Inflammatory macrophage (primary cell): Measurements from ENCODE around the gene STON1.
"Not testable (repeated sequence)": the region's sequence is repeated elsewhere in the genome, so short reads cannot be mapped to it uniquely, and the experiment has no call there.

Source experiments
- DNase-seq, 2 donors: peaks; one replicate each; pipeline ENCODE4 v3.0.0-alpha.2; 2020 to 2022
- total RNA-seq, 18 experiments: gene quantifications; one replicate each; lab custom pipeline; 2026; ENCODE audit warnings: mixed read lengths in 6 of 18, inconsistent platforms in 2 of 18; lab: John Stamatoyannopoulos, UW

STON1 gene, protein sequence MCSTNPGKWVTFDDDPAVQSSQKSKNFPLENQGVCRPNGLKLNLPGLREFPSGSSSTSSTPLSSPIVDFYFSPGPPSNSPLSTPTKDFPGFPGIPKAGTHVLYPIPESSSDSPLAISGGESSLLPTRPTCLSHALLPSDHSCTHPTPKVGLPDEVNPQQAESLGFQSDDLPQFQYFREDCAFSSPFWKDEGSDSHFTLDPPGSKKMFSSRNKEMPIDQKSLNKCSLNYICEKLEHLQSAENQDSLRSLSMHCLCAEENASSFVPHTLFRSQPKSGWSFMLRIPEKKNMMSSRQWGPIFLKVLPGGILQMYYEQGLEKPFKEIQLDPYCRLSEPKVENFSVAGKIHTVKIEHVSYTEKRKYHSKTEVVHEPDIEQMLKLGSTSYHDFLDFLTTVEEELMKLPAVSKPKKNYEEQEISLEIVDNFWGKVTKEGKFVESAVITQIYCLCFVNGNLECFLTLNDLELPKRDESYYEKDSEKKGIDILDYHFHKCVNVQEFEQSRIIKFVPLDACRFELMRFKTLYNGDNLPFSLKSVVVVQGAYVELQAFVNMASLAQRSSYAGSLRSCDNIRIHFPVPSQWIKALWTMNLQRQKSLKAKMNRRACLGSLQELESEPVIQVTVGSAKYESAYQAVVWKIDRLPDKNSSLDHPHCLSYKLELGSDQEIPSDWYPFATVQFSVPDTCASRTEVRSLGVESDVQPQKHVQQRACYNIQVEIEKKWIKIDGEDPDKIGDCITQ
- total RNA-seq: 0.07 to 3.8 (median 0.45) reads per million in 18 experiments

DNA sequence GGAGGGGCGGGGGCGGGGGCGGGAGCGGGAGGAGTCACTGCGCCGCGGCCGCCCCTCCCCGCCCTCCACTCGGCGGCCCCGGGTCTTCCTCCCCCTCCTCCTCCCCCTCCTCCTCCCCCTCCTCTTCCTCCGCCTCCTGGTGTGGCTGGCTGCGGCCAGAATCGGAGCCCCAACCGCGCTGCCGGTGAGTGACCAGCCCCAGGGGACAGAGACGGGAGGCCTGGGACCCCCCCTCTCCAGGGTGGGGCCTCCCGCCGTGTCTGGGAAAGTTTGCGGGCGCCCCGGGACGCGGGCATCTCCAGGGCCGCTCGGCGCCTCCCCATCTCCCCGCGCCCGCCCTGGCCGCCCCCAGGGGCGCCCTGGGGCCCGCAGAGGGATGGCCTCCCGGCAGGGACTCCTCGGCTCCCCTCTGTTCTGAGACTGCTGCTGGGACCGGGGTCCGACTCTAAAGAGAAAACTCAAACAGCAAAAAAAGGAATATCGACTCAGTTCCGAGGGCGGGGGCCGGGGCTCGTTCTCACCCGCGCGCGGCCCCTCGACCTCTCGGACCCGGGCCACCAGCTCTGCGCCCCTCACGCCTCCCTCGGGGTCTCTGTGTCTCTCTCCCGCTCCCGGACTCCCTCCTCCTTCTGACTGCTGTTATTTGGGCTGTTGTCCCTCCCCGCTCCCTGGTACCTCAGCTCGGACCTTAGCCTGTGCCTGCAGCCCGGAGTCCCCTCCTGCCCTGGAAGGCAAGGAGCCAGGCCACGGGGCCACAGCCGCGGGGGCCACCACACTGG lies at the start of gene STON1:
TSS of gene STON1 (plus strand) at position 122 of the 779 bp plus-strand sequence. CDS start 50,480 bp downstream, outside the sequence.
- no peak for DNase-seq

DNA sequence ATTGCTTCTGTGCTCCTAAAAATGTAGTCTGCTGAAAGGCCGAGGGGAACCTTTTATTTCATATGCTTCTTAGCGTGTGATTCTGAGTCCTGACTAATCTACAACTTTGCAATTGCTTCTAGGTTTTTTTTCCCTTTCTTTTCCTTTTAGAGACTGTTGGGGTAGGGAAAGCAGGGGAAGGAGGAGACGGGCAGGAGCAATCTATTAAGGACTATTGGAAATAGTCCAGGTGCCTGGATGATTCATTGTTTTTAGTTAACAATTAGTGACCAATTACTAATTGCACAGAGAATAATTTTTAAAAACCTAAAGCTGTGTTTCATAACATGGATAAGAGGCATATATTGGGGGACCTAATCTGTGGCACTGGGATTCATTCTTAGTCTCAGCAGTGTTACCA lies 49.4 kb upstream of the STON1 start:
- no peak for DNase-seq

DNA sequence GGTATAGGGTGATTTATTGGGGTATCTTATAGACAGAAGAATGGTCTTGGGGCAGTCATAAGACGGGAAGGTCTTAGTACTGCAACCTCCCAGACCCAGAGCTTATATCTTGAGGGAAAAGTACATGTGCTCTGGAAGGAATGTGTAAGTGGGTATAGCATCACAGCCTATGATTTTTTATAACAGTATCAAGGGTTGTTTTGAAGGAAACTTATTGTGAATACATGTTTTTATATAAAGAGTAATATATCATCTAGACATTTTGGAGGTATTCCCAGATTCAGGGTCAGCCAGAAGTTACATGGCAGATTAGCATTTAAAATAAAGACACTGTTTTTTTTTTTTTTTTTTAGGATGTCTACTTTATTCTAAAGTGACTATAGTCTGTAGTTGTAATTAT lies 47.6 kb upstream of the STON1 start:
- DNase-seq: no peak

DNA sequence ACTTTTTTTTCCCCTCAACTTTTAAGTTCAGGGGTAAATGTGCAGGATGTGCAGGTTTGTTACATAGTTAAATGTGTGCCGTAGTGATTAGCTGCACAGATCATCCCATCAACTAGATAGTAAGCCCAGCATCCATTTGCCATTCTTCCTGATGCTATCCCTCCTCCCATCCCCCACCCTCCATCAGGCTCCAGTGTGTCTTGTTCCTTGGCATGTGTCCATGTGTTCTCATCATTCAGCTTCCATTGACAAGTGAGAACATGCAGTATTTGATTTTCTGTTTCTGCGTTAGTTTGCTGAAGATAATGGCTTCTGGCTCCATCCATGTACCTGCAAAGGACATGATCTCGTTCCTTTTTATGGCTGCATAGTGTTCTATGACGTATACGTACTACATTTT lies 47.2 kb upstream of the STON1 start:
- no peak for DNase-seq

DNA sequence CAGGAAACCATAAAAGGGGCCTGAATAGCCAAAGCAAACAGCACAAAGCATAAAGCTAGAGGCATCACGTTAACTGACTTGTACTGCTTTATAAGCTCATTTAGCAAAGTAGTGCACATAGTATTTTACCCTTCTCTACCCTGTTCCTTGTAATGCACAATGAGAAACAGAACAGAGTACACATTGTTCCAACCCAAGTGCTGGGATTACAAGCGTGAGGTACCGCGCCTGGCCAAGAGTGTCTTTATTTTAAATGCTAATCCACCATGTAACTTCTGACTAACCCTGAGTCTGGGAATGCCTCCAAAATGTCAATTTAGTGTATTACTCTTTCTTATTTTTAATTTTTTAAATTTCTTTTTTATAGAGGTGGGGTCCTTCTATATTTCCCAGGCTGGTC lies 46.4 kb upstream of the STON1 start:
- DNase-seq: no peak

DNA sequence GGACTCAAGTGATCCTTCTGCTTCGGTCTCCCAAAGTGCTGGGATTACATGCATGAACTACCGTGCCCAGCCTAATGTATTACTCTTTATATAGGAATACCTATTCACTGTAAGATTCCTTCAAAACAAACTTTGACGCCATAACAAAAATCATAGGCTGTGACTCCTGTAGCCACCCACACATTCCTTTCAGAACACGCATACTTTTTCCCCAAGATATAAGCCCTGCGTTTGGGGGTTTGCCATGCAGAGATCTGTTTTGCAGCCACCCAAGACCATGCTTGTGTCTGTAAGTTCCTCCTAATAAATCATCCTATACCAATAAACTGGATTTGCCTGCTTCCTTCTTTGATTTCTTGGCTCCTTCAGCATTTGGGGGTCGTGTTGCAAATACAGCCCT lies 46.0 kb upstream of the STON1 start:
- DNase-seq: no peak

DNA sequence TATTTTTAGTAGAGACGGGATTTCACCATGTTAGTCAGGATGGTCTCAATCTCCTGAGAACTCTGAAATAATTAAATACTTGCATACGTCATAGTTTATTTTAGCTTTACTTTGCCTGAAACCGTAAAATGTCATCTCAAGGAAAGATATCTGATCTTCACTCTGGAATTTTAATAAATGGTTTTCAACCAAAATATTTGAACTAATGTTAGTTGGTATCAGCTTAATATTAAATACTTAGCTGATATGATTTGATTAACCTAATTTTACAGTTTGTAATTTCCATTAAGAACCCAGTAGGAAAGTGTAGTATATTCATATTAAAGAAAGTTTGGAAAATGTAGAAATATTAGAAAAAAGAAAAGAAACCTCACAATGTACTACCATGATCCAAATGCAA lies 41.4 kb upstream of the STON1 start:
- no peak for DNase-seq

DNA sequence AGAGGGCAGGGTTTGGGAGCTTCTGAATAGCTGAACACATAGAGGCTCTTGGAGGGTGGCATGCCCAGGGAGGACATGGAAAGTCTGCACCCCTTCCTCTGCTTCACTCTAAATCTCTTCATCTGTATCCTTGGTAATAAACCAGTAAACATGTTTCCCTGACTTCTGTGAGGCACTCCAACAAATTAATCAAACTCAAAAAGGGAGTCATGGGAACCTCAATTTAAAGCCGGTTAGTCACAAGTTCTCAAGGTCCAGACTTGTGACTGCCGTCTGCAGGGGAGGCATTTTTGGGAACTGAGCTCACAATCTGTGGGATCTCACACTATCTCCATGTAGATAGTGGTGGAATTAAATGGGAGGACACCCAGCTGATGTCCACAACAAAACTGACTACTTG lies 33.1 kb upstream of the STON1 start:
- DNase-seq: peak; percentile 33 to 88

DNA sequence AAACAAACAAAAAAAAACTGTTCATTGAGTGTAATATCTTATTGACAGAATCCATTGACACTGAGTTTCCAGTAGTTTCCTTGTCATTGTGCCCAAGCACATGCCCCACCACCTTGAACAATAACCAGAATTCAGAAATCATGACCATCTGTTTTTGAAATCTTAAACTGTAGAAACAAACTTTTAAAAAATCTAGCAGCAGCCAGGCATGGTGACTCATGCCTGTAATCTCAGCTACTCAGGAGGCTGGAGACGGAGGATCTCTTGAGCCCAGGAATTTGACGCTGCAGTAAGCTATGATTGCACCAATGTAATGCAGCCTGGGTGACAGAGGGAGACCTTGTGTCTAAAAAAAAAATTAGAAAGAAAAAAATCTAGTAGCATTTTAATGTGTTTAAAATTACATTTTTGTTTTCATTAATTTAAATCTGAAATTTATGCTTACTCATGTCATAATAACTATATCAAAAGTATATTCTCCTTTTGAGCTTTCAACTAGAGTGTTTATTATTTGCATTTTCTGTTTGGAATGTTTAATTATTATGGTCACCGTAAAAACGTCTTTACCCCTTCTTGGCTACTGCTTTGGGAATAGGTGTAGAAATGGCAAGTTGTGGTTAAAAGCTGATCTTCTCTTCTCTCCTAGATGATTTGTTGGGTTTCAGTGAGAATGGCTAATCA lies 25.2 kb upstream of the STON1 start:
- DNase-seq: no peak

DNA sequence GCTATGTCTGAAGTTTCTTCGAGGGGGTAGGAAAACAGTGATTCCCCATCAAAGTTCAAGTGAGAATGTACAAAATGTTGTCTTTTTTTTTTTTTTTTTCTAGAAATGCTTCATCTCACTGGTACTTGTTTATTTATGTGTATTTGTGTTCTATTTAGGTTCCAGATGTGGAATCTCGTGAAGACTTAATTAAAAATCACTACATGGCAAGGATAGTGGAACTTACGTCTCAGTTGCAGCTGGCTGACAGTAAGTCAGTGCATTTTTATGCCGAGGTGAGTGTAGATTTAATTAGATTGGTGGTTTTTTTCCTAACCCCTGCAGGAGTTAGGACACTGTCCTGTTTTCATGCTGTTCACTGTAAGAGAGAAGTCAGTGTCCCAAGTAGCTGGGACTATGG lies 22.8 kb upstream of the STON1 start:
- DNase-seq: no peak

DNA sequence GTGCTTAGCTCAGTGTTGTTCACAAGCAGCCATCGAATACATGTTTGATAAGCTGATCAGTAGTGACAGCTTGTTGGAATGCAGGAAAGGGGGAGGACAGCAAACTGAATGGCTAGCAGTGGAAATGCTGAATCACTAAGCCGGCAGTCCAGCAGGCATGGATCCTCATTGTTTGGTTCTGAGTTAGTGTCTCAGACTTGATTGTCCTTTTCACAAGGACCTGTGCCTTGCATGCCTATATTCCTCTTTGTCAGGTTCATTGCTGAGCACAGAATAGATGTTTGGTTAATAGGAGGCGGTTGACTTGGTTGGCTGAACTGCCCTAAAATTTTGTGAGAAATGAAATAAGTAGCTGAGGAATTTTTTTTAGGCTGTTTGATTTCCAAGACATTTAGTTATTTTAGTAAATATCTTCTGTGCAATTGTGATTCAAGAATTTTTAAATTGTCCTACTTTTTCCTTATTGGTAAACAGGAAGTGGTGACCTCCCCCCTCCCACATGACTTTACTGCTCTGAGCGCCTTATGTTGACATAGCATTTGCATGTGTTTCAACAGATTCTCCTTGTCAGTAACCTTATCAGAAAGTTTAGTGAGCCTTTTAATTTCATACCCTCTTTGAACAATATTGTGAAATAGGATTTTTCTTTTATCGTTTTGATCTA lies 21.4 kb upstream of the STON1 start:
- peak; percentile 79 to 88 for DNase-seq

DNA sequence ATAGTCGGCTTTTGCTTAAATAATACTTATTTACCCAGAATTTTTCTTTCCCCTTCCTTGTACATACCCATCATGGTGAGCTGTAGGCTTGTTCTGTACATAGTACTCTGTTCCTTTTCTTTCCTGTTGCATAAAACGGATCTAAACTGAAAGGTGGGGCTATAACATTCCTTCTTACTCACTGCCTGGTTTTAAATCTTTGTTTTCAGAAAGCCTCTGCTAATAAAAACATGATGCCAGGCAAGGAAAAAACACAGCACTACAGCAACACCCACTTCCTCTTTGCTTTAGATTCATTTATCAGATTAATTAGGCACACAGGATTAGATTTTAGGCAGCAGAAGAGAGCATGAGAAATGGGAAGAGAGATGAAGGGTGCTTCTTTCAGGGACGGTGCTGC lies 19.6 kb upstream of the STON1 start:
- no peak for DNase-seq

DNA sequence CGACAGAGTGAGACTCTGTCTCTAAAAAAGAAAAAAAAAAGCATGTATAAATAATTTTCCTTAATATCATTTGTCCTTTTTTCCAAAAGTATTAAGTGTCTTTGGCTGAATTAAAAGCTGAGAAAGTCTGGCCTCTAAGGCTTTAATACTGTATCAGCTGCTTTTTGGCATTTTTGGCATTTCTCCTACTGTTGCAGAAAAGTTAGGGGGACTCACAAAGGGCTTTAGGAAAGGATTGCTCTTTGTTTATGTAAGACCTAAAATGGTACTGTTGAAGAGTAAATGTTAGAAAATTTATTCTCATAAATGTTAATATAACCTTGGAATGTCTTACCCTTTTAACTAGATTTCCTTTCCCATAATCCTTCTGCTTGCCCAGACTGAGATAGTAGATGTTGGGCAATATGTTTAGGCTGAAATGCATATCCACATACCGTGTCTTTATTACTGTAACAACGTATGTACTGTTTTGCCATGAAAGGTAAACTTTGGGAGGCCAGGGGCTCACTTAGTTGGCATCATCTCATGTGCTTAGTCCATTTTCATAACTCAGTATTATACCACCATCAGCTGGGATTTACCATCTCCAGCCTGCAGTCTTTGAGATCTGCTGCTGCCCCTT lies 18.0 kb upstream of the STON1 start:
- no peak for DNase-seq

DNA sequence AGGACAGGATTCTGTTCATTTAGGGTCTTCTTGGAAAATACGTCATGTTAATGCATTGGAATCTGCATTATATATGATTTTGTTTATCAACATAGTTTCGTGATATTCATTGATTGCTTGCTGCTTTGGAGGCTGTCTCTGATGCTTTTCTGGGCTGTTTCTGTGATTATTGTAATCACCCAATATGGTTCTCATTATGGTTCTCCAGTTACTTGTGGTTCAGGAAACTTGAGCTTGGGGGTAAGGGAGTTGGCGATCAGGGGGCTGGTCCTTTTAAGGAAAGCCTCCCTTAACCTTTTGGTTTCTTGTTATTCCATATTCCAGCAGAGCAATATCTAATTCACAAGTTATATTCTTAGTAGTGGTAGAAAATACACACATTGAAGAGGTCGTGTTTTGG lies 17.4 kb upstream of the STON1 start:
- DNase-seq: no peak

DNA sequence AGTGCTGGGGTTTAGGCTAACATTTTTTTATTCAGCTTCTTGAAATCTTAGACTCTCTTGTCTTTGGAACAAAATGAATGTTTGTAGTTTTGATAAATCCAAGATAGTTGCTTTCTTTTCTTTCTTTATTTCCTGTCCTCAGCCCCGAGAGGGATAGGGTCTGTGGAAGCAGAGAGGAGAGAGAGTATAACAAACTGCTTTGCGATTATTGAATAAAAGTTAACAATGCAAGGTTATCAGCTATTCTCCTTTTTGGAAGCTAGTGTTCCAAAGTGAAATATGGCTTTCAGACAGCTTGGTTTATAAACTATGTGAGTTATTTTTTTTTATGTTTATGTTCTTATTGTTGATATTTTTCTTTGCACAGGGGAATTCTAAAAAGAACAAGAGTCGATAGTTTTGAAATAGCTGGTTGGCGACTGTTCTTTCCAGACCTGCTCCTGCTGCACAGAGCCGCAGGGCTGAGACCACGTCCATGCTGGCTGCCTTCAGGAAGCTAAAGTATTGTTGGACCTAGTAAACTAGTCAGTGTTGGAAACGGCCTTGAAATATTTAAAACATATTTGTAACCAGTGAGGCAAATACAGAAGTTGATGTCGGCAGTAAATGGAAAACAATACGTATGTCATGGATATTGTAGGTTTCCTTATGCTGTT lies 15.5 kb upstream of the STON1 start:
- no peak for DNase-seq

DNA sequence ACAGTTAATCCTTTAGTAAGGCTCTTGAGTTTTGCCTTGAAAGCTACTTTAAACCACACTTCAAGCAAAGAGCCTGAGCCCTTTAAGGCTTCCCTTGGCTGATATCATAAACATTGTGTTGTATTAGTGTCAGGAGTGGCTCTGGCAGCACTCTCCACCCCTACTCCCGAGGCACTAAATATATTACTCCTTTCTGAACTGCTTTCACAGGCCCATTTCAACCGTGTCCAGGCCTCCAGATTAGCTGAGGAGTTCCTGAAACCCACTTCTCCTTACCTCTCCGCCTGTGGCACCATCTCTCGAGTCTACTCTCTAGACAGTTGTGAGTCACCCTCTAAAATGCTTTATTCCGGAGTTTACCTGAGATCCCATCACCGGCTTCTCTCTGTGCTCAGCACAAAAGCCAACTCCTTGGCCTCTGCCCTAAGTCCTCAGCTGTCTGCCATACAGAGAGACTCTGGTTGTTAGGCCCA lies 14.4 kb upstream of the STON1 start:
- no peak for DNase-seq

DNA sequence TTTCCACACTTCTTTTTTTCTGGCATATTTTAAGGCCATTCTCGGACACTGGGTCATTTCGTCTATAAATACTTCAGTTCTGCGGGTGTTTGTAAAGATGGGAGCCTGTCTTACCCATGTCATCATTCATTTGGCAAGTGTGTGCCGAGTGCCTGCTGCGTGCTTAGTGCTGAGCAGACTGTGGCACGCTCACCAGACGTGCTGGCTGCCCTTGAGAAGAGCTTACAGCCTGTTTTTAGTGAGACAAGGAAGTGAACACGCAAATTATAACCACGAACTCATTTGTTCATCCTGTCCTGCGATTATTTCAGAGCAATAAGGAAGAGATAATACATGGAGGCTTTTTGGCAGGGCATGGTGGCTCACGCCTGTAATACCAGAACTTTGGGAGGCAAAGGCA lies 10.4 kb upstream of the STON1 start:
- DNase-seq: no peak

DNA sequence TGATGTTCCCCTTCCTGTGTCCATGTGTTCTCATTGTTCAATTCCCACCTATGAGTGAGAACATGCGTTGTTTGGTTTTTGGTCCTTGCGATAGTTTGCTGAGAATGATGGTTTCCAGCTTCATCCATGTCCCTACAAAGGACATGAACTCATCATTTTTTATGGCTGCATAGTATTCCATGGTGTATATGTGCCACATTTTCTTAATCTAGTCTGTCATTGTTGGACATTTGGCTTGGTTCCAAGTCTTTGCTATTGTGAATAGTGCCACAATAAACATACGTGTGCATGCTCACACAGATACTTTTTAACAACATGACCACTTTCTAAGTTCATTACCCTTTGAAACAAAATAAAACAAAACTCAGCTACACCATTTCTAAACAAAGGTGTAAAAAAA lies 5.2 kb upstream of the STON1 start:
- DNase-seq: not testable (repeated sequence)

DNA sequence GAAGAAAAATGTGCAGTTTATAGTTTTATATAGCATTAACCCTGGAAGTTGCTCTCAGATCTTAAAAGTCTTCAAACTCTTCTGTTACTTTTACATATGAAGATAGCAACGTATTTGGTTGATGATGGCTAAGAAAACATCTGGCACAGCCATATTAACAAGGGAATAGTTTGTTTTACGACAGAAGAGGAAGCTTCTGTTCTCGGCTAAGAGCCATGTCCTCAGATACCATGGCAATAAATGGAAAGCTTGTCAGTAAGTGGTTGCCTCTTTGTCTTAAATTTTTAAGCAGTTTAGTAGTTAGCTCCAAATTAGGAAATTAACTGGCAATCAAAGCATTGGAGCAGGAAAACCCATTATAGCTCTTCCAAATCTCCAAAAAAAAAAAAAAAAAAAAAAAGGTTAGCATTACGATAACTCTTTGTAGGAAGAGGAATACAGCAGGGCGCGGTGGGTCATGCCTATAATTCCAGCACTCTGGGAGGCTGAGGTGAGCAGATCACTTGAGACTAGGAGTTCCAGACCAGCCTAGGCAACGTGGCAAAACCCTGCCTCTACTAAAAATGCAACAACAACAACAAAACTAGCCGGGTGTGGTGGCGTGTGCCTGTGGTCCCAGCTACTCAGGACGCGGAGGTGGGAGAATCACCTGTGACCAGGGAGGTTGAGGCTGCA lies 4.5 kb upstream of the STON1 start:
- DNase-seq: no peak

DNA sequence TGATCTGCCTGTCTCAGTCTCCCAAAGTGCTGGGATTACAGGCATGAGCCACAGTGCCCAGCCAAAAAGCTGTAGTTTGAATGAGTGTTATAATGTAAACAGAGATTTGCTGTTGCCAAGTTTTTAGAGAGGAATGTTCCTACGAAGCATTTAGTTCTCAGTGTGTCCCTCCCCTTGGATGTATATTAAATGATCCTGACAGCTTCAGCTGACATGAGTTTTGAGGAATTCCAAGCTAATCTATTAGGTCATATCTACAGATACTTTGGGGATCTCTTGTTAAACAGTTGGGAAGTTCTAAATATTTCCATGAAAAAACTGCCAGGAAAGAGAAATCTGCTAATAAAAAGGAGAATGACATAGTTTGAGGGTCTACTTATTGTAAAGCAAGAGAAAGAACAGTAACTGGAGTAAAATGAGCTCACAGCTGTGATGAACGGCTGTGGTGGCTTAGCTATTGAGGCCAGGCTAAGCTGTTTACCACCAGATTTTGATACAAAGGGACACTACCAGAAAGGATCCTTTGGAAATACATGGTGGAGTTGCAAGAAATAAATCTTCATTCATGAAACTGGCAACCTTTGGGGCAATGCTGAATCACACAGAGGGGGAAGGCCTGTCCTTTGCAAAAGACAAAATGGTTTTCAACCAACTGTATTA lies 2.6 kb upstream of the STON1 start:
- DNase-seq: no peak
